Panc1 (cell line): ENCODE measurements around the gene CACNA1I. TPM values are rescaled to one million over a fixed set of nuclear protein-coding genes. Genes with fewer than 3 reads are reported as not detected.

ENCODE experiments used
- ATAC-seq: fragments of 200-7000 bp; cut with Tn5 transposase; 2 replicates; pipeline ENCODE4 v1.9.1; 2020; ENCODE audit warnings: mild to moderate bottlenecking, moderate library complexity
- BruUV-seq: library from RNA; stranded (reverse); fragments of 400-500 nt; replicated peaks from 2 replicates; lab custom pipeline; 2021; lab: Mats Ljungman, UMichigan
- CTCF ChIA-PET: fragments of 300-600 bp; sonication (Branson Sonifier 250); formaldehyde crosslinking; loops from one replicate; lab custom pipeline; 2022; ENCODE audit warnings: antibody characterized with exemption; lab: Charles Lee
- POLR2A ChIA-PET: fragments of 300-600 bp; sonication (Branson Sonifier 250); formaldehyde crosslinking; loops from one replicate; lab custom pipeline; 2022; ENCODE audit warnings: antibody characterized with exemption; lab: Charles Lee
- DNase-seq: peaks from one replicate; pipeline ENCODE4 v3.0.0-alpha.2; 2010; ENCODE audit warnings: low read depth, low spot score
- H3K27ac ChIP-seq: 2 replicates; pipeline ENCODE4 v1.5.1; 2011; ENCODE audit warnings: mild to moderate bottlenecking, low read length, inconsistent platforms
- H3K27me3 ChIP-seq: fragments of 200-500 bp; sonication (Bioruptor generic); 2 replicates; pipeline ENCODE4 v1.6.0; 2014; ENCODE audit warnings: low read length, inconsistent platforms; ENCODE audit not compliant: control insufficient read depth, insufficient read depth
- H3K36me3 ChIP-seq: fragments of 200-500 bp; sonication (Bioruptor generic); 2 replicates; pipeline ENCODE4 v1.5.1; 2014; ENCODE audit warnings: inconsistent platforms, mild to moderate bottlenecking, low read length, moderate library complexity; ENCODE audit not compliant: control insufficient read depth, insufficient read depth
- H3K4me1 ChIP-seq: 2 replicates; pipeline ENCODE4 v1.5.1; 2011; ENCODE audit warnings: inconsistent platforms, mild to moderate bottlenecking, low read length, moderate library complexity; ENCODE audit not compliant: control insufficient read depth, insufficient read depth
- H3K4me3 ChIP-seq, 2 experiments: 2 replicates each; pipeline ENCODE4 v1.5.1; 2011 to 2012; ENCODE audit warnings: low read depth in 2 of 2, low read length in 2 of 2, mild to moderate bottlenecking in 2 of 2, inconsistent platforms in 1 of 2, moderate library complexity in 1 of 2
- H3K9me3 ChIP-seq: fragments of 200-500 bp; sonication (Bioruptor generic); 2 replicates; pipeline ENCODE4 v1.5.1; 2014; ENCODE audit warnings: low read depth, mild to moderate bottlenecking, inconsistent platforms, low read length, moderate library complexity; ENCODE audit not compliant: control insufficient read depth, insufficient read depth
- POLR2AphosphoS5 ChIP-seq: IDR thresholded peaks from 2 replicates; pipeline ENCODE4 v1.6.1; 2012; ENCODE audit warnings: mild to moderate bottlenecking, low read depth, low read length, moderate library complexity
- REST ChIP-seq, 2 experiments: IDR thresholded peaks; 2 replicates each; pipeline ENCODE4 v1.6.1; 2011 to 2012; ENCODE audit warnings: low read depth in 2 of 2, control low read depth in 1 of 2, low read length in 1 of 2, mild to moderate bottlenecking in 1 of 2, moderate library complexity in 1 of 2; ENCODE audit not compliant: insufficient read depth in 1 of 2
- SIN3A ChIP-seq: IDR thresholded peaks from 2 replicates; pipeline ENCODE4 v1.6.1; 2012; ENCODE audit warnings: low read depth, mild to moderate bottlenecking, low read length, moderate library complexity, borderline replicate concordance; ENCODE audit not compliant: insufficient read depth
- TCF7L2 ChIP-seq: IDR thresholded peaks from 2 replicates; pipeline ENCODE4 v1.6.1; 2011; ENCODE audit warnings: mild to moderate bottlenecking, low read depth, low read length, inconsistent platforms
- in situ Hi-C: cut with HindIII; loops from 2 replicates; pipeline ENCODE4 v1.10.0; 2016; ENCODE audit warnings: low sequenced_read_pairs, low pct_unique_long_range_greater_than_20kb
- intact Hi-C: fragments of 100-400 bp; cut with micrococcal nuclease; formaldehyde crosslinking; loops from one replicate; pipeline ENCODE4 v1.10.0; 2022; ENCODE audit not compliant: unreplicated experiment
- total RNA-seq: library from RNA; stranded (reverse); gene quantifications from one replicate; pipeline ENCODE4 v1.2.1, GENCODE V29; 2021; ENCODE audit not compliant: unreplicated experiment
- TF ChIP-seq, protein P1 (sequence below): fragments of 450-650 bp; IDR thresholded peaks from 2 replicates; pipeline ENCODE4 v1.5.1; 2017; ENCODE audit warnings: mild to moderate bottlenecking

The CACNA1I gene
- total RNA-seq, 1 experiment from 2014 or later = 0.23 TPM

- CTCF ChIA-PET = interaction anchor here (0.6 kb wide), 1 partner anchor 33 kb away, joined by 5 read pairs; no protein-coding TSS in a partner anchor
- Histone ChIP-seq H3K36me3 (no peaks in the 10 kb centered on the region), H3K4me3 (no peak overlapping the region), H3K9me3 (no peaks in the 10 kb centered on the region), H3K27me3 (no peaks in the 10 kb centered on the region), H3K27ac (no peak overlapping the region), H3K4me1 (no peaks in the 10 kb centered on the region)
- POLR2A ChIA-PET = no interaction called here
- intact Hi-C loops (no loop called here), in situ Hi-C loops (no loop called here)
- no peak for DNase-seq
- no peak for ATAC-seq
- no TSS peak for BruUV-seq
- TF ChIP-seq TCF7L2 (no peak), REST (IDR thresholded peaks at IDR 0.05; ENCODE audit: insufficient read depth in 1 of 2, low read depth in 2 of 2, low read length in 1 of 2) (no peak), POLR2AphosphoS5 (no peak), SIN3A (no peak)
- TF ChIP-seq, protein P1, sequence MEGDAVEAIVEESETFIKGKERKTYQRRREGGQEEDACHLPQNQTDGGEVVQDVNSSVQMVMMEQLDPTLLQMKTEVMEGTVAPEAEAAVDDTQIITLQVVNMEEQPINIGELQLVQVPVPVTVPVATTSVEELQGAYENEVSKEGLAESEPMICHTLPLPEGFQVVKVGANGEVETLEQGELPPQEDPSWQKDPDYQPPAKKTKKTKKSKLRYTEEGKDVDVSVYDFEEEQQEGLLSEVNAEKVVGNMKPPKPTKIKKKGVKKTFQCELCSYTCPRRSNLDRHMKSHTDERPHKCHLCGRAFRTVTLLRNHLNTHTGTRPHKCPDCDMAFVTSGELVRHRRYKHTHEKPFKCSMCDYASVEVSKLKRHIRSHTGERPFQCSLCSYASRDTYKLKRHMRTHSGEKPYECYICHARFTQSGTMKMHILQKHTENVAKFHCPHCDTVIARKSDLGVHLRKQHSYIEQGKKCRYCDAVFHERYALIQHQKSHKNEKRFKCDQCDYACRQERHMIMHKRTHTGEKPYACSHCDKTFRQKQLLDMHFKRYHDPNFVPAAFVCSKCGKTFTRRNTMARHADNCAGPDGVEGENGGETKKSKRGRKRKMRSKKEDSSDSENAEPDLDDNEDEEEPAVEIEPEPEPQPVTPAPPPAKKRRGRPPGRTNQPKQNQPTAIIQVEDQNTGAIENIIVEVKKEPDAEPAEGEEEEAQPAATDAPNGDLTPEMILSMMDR = no peak
Observed at GRCh38 chr22:39656495-39657490, 86.2 kb downstream of the CACNA1I start.

GRCh38 chr22:39658367-39658766 lies 87.8 kb downstream of the CACNA1I start:
- H3K27me3 ChIP-seq = no peaks in the 10 kb centered on the region
- no peak for TF ChIP-seq REST (IDR thresholded peaks at IDR 0.05; ENCODE audit: insufficient read depth in 1 of 2, low read depth in 2 of 2, low read length in 1 of 2)
- TF ChIP-seq, protein P1 = no peak
- TF ChIP-seq TCF7L2 = no peak
- TF ChIP-seq POLR2AphosphoS5 = no peak
- no peak for TF ChIP-seq SIN3A
- ATAC-seq (no peak), DNase-seq (no peak)
- no peak overlapping the region for H3K27ac ChIP-seq
- ChIA-PET POLR2A (no interaction called here), CTCF (no interaction called here)
- intact Hi-C loops (no loop called here), in situ Hi-C loops (no loop called here)
- H3K4me1 ChIP-seq = no peaks in the 10 kb centered on the region
- BruUV-seq = no TSS peak
- no peaks in the 10 kb centered on the region for H3K9me3 ChIP-seq
- H3K36me3 ChIP-seq = no peaks in the 10 kb centered on the region
- H3K4me3 ChIP-seq = no peak overlapping the region
